Skin of body (tissue), 2 donors: Measurements from ENCODE around the gene DHPS. TPM values are rescaled to one million over a fixed set of nuclear protein-coding genes. Genes with fewer than 3 reads are reported as not detected.
"Not testable (repeated sequence)": the region's sequence is repeated elsewhere in the genome, so short reads cannot be mapped to it uniquely, and the experiment has no call there.

Source experiments
- DNase-seq: peaks from one replicate; lab custom pipeline; 2025; lab: John Stamatoyannopoulos, UW
- total RNA-seq: library from RNA; depleted of rRNA; stranded (reverse); fragments of >200 nt; gene quantifications from one replicate; pipeline ENCODE4 v1.2.3, GENCODE V29; 2014

Gene DHPS
- total RNA-seq, 1 donor from 2014 or later: 42.4 TPM

DNA sequence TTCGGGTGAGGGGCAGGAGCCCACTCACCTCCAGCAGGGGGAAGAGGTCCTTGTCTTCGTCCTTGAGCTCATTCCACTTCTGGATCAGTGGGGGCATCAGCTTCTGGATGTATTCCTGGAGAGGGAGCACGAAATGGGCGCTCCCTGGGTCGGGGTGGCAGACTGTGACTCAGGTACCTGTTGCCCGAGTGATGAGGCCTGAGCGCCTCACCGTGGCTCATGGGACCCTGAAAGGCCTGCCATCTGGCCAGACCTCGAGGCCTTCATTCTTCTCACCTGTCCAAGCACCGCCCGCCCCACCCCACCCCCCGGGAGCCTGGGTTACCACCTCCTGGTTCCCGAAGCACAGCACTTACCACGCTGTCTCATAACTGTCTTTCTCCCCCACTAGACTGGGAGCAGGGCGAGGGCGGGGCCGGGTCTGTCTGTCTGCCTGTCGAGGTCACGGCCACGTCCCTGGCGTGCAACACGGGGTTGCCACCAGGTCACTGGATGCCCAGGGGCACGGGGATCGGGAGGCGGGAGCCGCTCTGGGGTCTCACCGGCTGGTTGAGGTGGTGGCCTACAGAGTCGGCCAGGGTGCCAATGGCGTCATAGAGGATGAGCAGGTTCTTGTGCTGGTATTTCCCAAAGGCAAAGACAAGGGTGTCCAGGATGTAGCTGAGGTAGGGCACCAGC is 24.1 kb upstream of the DHPS start:
- no peak for DNase-seq

DNA sequence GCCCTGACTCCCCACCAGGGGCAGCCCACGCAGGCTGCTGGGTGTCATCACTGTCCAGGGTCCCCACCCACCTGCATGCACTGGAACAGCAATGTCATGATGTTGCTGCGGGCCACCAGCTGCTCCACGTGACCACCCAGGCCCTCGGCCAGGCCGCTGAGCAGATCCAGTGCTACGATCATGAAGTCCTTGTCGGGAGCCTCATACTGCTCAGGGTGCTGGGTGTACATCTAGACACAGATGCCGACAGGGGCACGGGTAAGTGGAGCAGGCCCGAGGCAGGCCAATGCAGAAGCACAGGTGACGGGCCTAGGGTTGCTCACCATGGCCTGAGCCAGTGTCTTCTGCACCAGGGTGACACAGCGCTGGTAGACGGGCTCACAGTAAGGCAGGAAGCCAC is 23.5 kb upstream of the DHPS start:
- no peak for DNase-seq

DNA sequence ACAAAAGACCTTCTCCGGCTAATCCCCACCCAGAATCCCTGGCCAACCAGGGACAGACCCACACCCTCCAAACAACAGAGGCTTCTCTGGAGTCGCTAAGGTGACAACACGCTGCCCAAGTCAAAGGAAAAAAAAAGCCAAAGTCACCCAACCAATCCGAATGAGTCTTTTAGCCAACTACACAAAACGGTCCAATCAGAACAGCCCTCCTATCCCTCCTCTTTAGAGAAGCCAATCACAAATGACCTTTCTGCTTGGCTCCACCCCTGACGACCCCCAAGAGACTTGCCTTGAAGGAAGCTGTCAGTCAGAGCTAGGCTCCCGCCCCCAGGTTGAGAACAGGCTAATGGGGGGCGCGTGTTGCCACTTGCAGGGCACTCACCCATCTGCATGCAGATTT is 21.4 kb upstream of the DHPS start:
- peak; percentile 18 for DNase-seq

DNA sequence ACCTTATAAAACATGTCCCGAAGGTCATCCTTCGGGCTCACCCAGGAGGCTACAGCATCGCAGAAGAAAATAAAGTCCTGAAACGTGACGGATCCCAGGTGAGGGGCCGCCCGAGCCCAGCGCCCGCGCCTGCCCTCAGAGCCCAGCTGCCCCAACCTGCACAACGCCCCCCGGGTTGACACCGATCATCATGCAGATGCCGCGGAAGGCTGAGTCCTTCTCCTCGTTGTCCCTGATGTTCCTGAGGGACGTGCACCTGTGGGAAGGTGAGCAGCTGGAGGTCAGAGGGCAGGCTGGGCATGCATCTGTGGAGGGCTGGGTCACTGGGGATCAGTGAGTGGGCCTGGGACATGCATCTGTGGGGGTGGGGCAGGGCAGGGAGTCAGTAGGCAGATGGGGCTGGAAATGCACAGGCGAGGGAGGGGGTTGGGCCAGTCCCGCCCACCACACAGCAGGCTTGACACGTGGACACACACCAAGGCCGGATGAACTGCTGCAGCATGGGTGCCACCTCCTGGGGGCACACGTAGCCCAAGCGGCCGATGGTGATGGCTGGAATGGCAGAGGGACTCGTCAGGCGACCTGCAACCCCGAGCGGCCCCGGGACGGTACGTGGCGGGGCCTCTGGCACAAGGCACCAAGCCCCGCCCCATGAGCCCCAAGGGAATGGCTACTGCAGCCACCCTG is 20.1 kb upstream of the DHPS start:
- DNase-seq: no peak

DNA sequence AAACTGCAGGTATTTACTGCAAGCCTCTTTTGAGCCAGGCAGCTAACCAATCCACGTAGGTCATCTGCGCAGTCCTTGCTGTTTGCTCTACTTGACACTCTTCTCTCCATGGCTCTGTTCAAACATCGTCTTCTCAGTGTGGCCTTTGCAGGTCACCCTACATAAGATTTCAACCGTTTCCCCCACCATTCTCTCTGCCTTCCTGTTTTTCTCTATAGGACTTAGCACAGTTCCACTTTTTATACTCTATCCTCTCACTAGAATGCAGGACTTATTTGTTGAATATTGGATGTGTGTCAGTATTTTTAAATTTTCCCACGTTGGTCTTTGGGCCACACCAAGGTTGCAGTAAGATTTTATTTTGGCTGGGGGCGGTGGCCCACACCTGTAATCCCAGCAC is 16.5 kb upstream of the DHPS start:
- DNase-seq: no peak

DNA sequence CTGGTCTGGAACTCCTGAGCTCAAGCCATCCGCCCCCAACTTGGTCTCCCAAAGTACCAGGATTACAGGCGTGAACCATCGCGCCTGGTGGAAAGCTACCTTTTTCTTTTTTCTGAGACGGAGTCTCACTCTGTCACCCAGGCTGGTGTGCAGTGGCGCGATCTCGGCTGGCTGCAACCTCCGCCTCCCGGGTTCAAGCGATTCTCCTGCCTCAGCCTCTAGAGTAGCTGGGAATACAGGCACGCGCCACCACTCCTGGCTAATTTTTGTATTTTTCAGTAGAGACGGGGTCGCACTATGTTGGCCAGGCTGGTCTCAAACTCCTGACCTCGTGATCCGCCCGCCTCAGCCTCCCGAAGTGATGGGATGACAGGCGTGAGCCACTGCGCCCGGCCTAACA is 15.7 kb upstream of the DHPS start:
- not testable (repeated sequence) for DNase-seq

DNA sequence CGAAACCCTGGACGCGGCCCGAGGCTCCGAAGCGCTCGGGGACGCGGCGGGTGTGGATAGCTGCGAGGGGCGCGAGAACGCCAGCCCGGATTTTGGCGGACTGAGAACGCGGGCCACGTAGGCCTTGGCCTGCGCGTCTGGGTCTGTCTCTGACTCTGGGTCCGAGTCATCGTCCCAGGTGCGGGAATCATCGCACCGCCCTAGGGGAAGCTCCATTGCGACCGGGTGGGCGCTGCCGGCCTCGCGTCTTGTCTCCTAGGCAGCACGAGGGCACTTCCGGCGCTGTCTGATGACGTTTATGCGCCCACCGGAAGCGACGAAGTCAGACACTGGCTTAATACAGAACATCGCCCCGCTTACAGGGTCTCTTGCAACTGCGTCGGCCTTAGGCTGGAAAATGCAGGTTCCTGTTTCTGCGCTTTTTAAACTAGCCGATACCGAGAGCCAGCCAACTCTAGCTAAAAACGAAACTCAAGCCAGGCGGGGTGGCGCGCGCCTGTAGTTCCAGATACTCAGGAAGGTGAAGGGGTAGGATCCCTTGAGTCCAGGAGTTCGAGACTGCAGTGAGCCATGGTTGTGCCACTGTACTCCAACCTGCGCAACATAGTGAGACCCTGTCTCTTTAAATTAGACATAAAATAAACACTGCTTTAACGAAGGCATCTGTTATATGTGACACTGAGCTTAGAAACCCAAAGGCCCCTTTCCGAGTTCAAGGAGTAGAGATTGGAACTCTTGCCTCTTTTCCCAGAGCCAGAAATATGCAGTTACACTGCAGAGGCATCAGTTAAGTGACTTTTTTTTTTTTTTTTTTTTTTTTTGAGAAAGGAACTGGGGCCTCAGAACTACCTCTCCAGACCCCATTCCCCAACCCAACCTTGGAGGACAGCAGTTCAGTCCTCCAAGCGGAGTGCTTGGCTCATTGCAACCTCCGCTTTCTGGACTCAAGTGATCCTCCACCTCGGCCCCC is 15.0 kb upstream of the DHPS start, which contains the start of gene FBXW9:
FBXW9 (minus strand) TSS at position 266 of the 970 bp plus-strand sequence; CDS start at position 216, 50 bp downstream.
- DNase-seq: peak; percentile 90

DNA sequence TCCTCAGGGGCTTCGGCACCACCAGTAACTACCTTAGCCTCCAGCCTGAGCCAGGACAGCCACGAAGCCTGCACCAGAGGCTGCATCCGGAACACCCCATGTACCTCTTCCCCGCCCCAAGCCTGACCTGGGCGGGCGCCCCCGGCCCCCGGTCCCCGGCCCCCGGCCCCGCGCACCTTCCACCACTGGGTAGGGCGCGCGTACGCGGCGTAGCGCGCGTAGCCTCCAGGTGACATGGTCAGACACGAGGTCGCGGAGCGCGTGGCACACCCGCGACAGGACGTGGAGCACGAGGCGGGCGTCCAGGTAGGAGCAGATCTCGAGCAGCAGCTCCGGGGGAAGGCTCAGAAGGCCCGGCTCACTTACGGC is 14.3 kb upstream of the DHPS start:
- no peak for DNase-seq

DNA sequence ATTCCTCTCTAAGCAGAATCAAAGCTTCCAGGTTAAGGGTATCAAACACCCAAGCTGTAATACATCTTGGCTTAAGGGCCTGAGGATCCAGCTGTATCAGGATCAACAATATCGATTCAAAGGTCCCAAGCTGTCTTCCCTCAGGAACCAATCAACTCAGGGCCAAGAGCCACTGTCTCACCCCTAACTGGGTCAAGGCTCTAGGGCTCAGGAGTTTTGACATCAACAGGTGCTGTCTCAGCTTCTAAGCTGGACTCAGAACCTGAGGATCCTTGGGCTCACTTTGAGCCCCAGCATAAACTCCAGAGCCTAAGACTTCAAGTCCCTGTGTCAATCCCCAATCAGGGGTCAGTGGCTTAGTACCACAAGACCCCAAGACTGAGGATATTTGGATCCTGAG is 13.8 kb upstream of the DHPS start:
- no peak for DNase-seq

DNA sequence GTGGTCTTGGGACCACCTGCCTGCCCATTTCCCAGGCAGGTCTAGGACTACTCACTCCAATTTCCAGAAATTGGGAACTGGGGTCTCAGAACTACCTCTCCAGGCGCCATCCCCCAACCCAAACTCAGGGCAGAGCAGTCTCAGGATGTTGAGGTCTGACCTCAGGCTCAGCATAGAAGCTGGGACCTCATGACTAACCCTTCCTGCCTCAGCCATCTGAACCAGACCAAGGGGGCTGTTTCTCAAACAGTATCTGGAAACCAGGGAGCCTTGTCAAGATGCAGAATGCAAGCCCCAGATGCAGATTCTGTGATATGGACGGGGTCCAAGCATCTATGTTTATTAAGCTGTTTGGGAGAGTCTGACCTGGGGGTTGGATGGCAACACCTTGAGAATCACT is 13.4 kb upstream of the DHPS start:
- no peak for DNase-seq

DNA sequence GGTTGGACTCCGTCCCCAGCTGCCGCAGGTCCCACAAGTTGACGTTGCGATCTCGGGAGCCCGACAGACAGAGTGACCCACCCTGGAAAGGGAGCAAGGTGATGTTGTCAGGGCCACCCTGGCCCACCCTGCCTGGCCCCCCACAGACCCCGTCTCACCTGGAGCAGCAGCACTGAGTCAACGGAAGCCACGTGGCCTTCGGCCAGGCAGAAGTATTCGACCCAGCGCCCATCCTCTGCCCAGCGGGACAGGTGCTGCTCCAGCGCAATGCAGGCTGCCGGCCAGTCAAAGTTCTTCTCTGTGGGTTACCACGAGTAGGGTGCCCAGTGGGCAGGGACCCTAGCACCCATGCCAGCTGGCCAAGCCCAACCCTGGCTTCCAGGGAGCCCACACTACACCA is 13.0 kb upstream of the DHPS start:
- no peak for DNase-seq

DNA sequence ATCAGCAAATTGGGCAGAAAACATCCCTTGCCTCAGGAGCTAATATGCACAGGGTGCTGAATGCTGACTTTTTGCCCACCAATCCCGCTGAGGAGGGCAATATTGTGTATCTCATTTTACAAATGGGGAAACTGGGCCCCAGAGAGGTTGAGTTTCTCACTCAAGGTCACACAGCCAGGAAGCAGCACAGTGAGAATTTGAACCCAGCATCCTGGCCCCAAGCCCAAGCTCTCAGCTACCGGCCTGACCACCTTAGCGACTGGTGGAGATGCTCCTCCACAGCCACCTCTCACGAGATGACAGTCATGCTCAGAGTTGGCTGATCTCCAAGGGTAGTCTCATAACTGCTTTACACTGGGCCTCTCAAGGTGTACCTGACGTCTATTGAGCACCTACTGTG is 11.3 kb upstream of the DHPS start:
- no peak for DNase-seq

DNA sequence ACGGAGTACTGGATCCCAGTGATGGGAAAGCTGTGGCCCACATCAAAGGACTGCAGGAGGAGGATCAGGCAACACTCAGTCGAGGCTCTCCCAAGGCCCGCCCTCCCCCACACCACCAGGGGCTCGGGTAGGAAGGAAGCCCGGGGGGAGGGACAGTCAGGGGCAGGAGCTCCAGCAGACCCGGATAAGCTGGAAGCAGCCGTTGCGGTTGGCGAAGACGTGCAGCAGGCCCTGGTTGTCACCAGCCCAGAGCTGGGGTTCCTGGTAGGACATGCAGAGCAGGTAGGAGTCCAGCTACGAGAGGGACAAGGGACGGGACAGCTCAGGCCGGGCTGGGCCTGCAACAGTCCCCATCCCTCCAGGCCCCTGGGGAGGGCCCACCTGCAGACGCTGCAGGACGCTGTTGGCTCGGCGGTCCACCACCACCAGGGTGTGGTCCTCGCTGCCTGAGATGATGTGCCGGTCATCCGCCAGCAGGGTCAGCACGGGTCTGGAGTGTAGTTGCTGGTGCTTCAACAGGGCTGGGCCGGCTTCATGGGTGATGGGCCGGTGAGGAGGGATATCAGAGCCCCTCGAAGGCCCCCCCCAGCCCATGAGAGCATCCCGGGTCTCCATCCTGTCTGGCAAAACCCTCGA is 8.0 kb upstream of the DHPS start:
- DNase-seq: no peak

DNA sequence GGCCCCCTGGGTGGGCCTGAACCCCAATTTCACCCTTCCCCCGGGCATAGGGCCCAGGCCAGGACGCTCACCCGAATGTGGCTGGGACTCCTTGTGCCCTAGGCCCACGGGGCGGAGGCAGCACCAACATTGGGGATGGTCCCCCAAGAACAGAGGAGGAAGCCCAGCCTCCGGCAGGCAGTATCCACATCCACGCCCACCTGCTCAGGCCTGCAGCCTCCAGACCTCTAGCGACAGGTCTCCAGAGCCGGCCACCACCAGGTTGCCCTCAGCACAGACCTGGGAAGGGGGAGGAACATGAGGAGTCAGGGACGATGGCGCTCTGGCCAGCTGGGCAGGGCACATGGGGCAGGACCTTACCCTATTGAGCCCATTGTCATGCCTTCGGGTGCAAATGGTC is 7.3 kb upstream of the DHPS start:
- DNase-seq: no peak

DNA sequence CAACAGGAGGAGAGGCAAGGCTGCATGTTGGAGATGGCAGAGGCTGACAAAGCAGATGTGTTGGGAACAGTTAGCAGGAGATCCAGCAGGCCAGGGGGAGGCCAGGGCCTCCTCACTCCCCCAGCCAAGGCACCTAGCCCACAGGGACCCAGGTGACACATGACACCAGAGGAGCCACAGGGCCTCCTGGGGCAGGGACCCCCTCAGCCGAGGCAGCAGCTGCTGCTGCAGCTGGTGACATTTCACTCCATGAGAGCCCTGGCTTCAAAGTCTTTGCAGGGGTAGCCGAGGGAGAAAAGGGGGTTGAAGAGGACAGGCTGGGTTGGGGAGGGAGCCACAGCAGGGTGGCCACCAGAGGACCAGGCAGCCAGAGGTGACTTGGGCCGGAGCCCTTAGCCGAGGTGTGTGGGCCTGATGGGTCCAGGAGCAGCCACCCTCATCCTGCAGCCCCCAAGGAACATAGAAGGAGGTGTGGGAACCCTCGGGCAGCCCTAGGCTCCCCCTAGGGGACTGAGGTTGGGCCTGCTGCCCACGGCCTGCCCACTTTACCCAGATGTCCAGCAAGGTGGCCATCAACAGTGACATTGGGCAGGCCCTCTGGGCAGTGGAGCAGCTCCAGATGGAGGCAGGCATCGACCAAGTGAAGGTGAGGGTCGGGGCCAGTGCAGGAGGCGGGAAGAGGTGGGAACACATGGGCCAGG is 6.0 kb upstream of the DHPS start, which contains the start of gene GNG14:
GNG14 (plus strand) TSS at position 503 of the 701 bp plus-strand sequence; CDS start at position 554, 51 bp downstream.
- no peak for DNase-seq

DNA sequence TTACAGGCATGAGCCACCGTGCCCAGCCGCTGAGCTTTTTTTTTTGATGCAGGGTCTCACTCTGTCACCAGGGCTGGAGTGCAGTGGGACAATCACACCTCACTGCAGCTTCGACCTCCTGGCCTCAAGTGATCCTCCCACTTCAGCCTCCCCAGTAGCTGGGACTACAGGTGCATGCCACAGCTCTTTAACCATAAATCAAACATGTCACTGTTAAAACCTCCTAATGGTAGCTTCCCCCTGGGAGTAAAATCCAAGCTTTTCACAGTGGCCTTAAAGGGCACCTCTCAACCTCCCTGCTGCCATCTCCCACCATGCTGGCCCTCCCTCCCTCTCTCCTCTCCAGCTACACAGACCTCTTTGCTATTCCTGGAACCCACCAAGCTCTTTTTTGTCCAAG is 4.2 kb upstream of the DHPS start:
- DNase-seq: no peak

DNA sequence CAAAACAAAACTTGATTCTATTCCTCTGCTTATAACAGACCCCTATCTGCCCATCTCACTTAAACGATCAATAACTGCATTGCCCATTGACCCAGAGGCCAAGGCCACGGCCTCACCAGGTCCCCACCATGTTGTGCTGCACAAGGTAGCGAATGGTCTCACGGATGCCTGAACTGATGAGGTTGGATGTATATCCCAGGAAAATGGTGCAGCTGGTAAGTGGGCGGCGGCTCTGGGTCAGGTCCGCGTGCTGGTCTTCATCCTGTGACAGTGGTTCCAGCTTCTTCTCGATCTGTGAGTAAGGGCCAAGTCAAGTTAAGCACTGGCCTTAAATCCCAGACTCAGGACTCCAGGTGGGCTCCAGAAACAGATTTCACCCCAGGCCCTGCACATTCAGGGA is 1.6 kb downstream of the DHPS start:
- DNase-seq: no peak

DNA sequence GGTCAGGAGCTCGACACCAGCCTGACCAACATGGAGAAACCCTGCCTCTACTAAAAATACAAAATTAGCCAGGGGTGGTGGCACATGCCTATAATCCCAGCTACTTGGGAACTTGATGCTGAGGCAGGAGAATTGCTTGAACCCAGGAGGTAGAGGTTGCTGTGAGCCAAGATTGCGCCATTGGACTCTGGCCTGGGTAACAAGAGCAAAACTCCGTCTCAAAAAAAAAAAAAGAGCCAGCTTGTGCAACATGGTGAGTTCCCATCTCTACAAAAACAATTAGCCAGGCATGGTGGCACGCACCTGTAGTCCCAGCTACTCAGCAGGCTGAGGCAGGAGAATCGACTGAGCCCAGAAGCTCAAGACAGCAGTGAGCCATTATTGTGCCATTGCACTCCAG is 3.6 kb downstream of the DHPS start:
- not testable (repeated sequence) for DNase-seq

DNA sequence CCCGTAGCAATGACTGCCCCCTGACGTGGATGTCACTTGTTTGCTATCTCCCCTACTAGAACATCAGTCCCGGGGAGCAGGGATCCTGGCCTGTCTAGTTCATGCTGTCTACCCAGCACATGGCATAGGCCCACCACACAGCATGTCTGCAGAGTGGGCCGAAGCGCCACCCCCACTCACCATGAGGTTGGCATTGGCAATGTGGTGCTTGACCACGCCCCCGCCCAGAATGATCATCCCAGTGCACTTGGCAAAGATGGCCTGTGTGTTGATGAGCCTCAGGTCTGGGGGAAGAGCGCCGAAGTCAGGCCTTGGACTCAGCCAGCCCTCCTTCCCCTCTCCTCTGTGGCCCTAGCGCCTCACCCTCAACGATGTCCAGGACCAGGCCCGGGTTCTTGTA is 4.8 kb downstream of the DHPS start:
- DNase-seq: no peak

DNA sequence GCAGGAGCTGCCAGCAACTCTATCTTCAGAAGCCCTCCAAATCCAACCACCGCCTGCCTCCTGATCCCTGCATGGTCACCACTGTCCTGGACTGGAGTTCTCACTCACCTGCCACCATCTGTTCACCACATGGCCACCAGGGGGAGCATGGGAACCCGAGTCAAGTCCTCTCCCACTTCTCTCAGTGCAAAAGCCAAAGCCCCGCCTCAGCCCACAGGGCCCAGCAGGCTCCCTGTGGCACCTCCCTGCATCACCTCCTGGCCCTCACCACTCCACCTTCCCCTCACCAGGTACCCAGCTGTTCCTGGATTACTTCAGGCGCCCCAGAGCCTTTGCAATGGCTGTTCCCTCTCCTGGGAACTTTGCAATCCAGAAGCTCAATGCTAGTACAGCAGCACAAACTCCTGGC is 5.3 kb downstream of the DHPS start:
- DNase-seq: peak; percentile 26

DNA sequence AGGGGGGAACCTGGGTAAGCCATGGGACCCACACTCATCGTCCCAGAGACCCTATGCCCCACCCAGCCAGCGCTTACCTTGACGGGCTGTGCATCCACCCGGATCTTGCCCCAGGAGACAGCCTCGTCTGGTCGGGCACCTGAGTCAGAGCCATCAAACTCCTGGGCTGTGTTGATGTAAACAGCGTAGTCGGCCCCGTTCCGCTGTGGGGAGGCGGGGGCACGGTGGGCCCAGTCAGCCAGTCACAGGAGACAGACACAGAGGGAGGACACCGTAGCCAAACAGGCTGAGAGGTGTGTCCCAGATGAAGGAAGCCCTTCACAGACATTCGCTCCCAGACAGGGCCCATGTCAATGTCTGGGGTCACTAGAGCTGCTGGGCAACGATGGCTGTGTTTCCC is 5.7 kb downstream of the DHPS start:
- no peak for DNase-seq
